ENCODE measurements around the gene HNRNPL. TPM values are rescaled to one million over a fixed set of nuclear protein-coding genes. Genes with fewer than 3 reads are reported as not detected.

HNRNPL gene
- total RNA-seq, 3 donors from 2014 or later (not counting 1 experiment from before 2014, with no cell fraction given) = 636 to 800 (median 702) TPM

DNA sequence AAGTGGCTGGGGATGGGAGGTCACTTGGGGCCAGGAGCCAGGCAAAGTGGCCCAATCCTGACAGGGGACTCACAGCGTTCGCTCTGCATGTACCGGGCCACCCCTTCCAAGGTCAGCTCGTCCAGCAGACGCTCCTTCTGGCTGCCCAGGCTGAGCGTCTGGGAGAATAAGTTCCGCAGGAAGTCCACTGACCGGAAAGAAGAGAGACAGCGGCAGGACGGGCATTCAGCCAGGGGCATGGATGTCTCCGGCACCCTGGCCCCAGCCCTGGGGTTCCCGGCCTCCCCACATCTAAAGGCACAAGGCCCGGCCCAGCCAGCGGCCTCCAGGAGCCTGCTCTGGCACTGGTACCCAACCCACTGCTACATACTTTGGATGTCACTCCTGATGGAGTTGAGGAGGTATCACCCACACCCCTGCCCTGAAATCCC lies 43.6 kb upstream of the HNRNPL start:
- H3K36me3 ChIP-seq (ENCODE audit: control insufficient read depth, insufficient read depth, low read length) = peaks cover 34% of the 10 kb centered on the region

DNA sequence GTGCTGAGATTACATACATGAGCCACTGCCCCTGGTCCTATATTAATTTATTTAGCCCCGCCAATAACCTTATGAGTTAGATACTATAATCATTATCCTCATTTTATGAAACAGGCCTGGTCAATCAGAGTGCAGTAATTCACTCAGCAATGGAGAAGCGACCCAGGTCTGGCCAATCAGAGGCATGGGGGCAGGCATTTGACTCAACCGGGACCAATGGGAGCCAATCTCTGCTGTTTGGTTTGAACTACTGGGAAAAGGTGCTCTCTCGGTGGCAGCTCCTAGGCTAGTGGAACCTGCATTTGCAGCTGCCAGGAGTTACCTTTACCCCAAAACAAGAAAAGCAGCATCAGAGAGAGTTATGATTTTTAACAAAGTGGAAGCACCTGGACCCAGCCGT lies 43.1 kb upstream of the HNRNPL start:
- WGBS (ENCODE audit: insufficient coverage) = 83% methylated on average over 5 of the region's 5 CpGs
- Mint-ChIP-seq H3K4me1 (peaks cover 29 to 32% of the 10 kb centered on the region in 2 donors), H3K36me3 (no peaks in the 10 kb centered on the region), H3K4me3 (no peak overlapping the region), H3K27ac (no peak overlapping the region), H3K27me3 (ENCODE audit: low read depth in 2 of 2) (no peaks in the 10 kb centered on the region), H3K9me3 (no peaks in the 10 kb centered on the region)
- H3K27ac ChIP-seq (ENCODE audit: low read length) = no peak overlapping the region
- H3K9me3 ChIP-seq (ENCODE audit: control insufficient read depth, insufficient read depth, low read length) = no peaks in the 10 kb centered on the region
- ATAC-seq (no peak), DNase-seq (no peak)
- peaks cover 37% of the 10 kb centered on the region for H3K36me3 ChIP-seq (ENCODE audit: control insufficient read depth, insufficient read depth, low read length)
- no peaks in the 10 kb centered on the region for H3K27me3 ChIP-seq (ENCODE audit: control insufficient read depth, insufficient read depth, low read length)
- H3K4me3 ChIP-seq (ENCODE audit: low read length) = no peak overlapping the region
- H3K4me1 ChIP-seq (ENCODE audit: control insufficient read depth, insufficient read depth, low read length) = peaks cover 13% of the 10 kb centered on the region
- TF ChIP-seq, protein P1, sequence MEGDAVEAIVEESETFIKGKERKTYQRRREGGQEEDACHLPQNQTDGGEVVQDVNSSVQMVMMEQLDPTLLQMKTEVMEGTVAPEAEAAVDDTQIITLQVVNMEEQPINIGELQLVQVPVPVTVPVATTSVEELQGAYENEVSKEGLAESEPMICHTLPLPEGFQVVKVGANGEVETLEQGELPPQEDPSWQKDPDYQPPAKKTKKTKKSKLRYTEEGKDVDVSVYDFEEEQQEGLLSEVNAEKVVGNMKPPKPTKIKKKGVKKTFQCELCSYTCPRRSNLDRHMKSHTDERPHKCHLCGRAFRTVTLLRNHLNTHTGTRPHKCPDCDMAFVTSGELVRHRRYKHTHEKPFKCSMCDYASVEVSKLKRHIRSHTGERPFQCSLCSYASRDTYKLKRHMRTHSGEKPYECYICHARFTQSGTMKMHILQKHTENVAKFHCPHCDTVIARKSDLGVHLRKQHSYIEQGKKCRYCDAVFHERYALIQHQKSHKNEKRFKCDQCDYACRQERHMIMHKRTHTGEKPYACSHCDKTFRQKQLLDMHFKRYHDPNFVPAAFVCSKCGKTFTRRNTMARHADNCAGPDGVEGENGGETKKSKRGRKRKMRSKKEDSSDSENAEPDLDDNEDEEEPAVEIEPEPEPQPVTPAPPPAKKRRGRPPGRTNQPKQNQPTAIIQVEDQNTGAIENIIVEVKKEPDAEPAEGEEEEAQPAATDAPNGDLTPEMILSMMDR (IDR thresholded peaks at IDR 0.05) = no peak
- intact Hi-C loops (cut with micrococcal nuclease) = no loop called here

More for the DNA sequence above, 43.6 kb upstream of the HNRNPL start:
- H3K9me3 ChIP-seq (ENCODE audit: control insufficient read depth, insufficient read depth, low read length) = no peaks in the 10 kb centered on the region
- H3K27ac ChIP-seq (ENCODE audit: low read length) = no peak overlapping the region
- 96% methylated on average over 14 of the region's 14 CpGs for WGBS (ENCODE audit: insufficient coverage)
- intact Hi-C loops (cut with micrococcal nuclease) = no loop called here
- TF ChIP-seq, protein P1 (IDR thresholded peaks at IDR 0.05) = no peak
- H3K27me3 Mint-ChIP-seq (ENCODE audit: low read depth in 2 of 2) = no peaks in the 10 kb centered on the region
- peaks cover 19% of the 10 kb centered on the region for H3K4me1 ChIP-seq (ENCODE audit: control insufficient read depth, insufficient read depth, low read length)
- ATAC-seq = no peak
- H3K36me3 Mint-ChIP-seq = no peaks in the 10 kb centered on the region
- H3K4me3 Mint-ChIP-seq = no peak overlapping the region
- DNase-seq = no peak
- H3K27me3 ChIP-seq (ENCODE audit: control insufficient read depth, insufficient read depth, low read length) = no peaks in the 10 kb centered on the region
- no peaks in the 10 kb centered on the region for H3K9me3 Mint-ChIP-seq
- H3K27ac Mint-ChIP-seq = no peak overlapping the region
- H3K4me3 ChIP-seq (ENCODE audit: low read length) = no peak overlapping the region
- peaks cover 30 to 37% of the 10 kb centered on the region in 2 donors for H3K4me1 Mint-ChIP-seq

DNA sequence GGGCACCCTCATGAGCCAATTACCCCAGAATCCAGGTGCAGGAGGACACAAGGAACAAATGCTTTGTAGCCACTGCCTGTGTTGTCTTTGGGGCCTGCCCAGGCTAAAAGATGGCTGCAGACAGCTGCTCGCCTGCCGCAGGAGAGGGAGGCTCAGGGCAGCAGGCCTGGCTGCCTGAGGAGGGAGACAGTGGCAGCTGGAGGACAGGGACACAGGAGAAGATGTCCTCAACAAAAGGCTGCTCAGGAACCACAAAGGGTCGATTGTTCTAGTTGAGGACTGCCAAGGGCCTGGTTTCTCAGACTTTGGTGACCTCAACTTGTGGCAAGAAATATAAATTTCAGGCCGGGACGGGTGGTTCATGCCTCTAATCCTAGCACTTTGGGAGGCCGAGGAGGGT lies 42.0 kb upstream of the HNRNPL start:
- Mint-ChIP-seq H3K4me3 (no peak overlapping the region), H3K9me3 (no peaks in the 10 kb centered on the region), H3K27me3 (ENCODE audit: low read depth in 2 of 2) (no peaks in the 10 kb centered on the region), H3K4me1 (peaks cover 18 to 21% of the 10 kb centered on the region in 2 donors), H3K36me3 (no peaks in the 10 kb centered on the region), H3K27ac (no peak overlapping the region)
- Histone ChIP-seq H3K27me3 (ENCODE audit: control insufficient read depth, insufficient read depth, low read length) (no peaks in the 10 kb centered on the region), H3K4me3 (ENCODE audit: low read length) (no peak overlapping the region), H3K9me3 (ENCODE audit: control insufficient read depth, insufficient read depth, low read length) (no peaks in the 10 kb centered on the region), H3K27ac (ENCODE audit: low read length) (no peak overlapping the region), H3K4me1 (ENCODE audit: control insufficient read depth, insufficient read depth, low read length) (peaks cover 12% of the 10 kb centered on the region), H3K36me3 (ENCODE audit: control insufficient read depth, insufficient read depth, low read length) (peaks cover 37% of the 10 kb centered on the region)
- TF ChIP-seq, protein P1 (IDR thresholded peaks at IDR 0.05) = no peak
- 95% methylated on average over 6 of the region's 6 CpGs for WGBS (ENCODE audit: insufficient coverage)
- no peak for DNase-seq
- ATAC-seq = no peak
- intact Hi-C loops (cut with micrococcal nuclease) = no loop called here

DNA sequence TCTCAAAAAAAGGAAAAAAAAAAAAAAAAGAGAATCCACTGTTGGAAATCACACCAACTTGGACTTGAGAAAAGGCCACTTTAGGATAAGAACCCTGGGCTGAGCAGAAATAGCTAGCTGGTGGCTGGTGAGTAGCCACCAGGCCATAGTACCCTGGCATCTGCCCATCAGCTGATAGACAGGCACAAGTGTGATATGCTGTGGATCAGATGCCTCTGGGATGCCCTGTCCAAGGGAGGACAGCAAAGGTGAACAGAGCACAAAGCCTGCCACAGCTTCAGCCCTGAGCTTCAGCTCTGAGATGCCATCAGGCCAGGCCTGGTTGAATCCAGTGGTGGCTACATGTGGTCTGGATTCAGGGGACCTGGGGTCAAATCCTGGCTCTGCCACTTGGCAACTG lies 40.9 kb upstream of the HNRNPL start:
- no peaks in the 10 kb centered on the region for H3K9me3 ChIP-seq (ENCODE audit: control insufficient read depth, insufficient read depth, low read length)
- Mint-ChIP-seq H3K27ac (no peak overlapping the region), H3K4me1 (peaks cover 11 to 14% of the 10 kb centered on the region in 2 donors), H3K9me3 (no peaks in the 10 kb centered on the region), H3K4me3 (no peak overlapping the region), H3K36me3 (no peaks in the 10 kb centered on the region), H3K27me3 (ENCODE audit: low read depth in 2 of 2) (no peaks in the 10 kb centered on the region)
- H3K4me1 ChIP-seq (ENCODE audit: control insufficient read depth, insufficient read depth, low read length) = peaks cover 10% of the 10 kb centered on the region
- no peak overlapping the region for H3K27ac ChIP-seq (ENCODE audit: low read length)
- ATAC-seq = no peak
- H3K36me3 ChIP-seq (ENCODE audit: control insufficient read depth, insufficient read depth, low read length) = peaks cover 37% of the 10 kb centered on the region
- no peaks in the 10 kb centered on the region for H3K27me3 ChIP-seq (ENCODE audit: control insufficient read depth, insufficient read depth, low read length)
- H3K4me3 ChIP-seq (ENCODE audit: low read length) = no peak overlapping the region
- intact Hi-C loops (cut with micrococcal nuclease) = no loop called here
- no peak for DNase-seq
- TF ChIP-seq, protein P1 (IDR thresholded peaks at IDR 0.05) = no peak
